Sigmoid colon (tissue), 4 donors: Measurements from ENCODE around the gene CTIF.

Experiments
- CTCF ChIP-seq, 4 experiments: fragments of 450-650 bp in 3 of 4; fragments of 200-600 bp in 1 of 4; IDR thresholded peaks; one replicate each; pipeline ENCODE4 v1.5.1; 2016 to 2019; ENCODE audit warnings: antibody characterized with exemption in 4 of 4, mild to moderate bottlenecking in 3 of 4, moderate library complexity in 2 of 4
- EP300 ChIP-seq, 4 donors: sonication (generic); formaldehyde crosslinking; IDR thresholded peaks; one replicate each; pipeline ENCODE4 v1.6.1; 2017; ENCODE audit warnings: antibody characterized with exemption in 4 of 4
- POLR2A ChIP-seq, 2 donors: fragments of 450-650 bp; IDR thresholded peaks; one replicate each; pipeline ENCODE4 v1.6.1; 2016; ENCODE audit warnings: antibody characterized with exemption in 2 of 2, mild to moderate bottlenecking in 2 of 2, moderate library complexity in 2 of 2
- POLR2AphosphoS5 ChIP-seq, 4 donors: sonication (generic); formaldehyde crosslinking; IDR thresholded peaks; one replicate each; pipeline ENCODE4 v1.6.1; 2017; ENCODE audit warnings: antibody characterized with exemption in 4 of 4

GRCh38 chr18:48814490-48815178 is 275.8 kb downstream of the CTIF start:
- TF ChIP-seq CTCF (IDR thresholded peaks at IDR 0.05), result no peak
- TF ChIP-seq POLR2AphosphoS5 (IDR thresholded peaks at IDR 0.05), result no peak
- no peak for TF ChIP-seq EP300 (IDR thresholded peaks at IDR 0.05)
- TF ChIP-seq POLR2A (IDR thresholded peaks at IDR 0.05), result no peak
